SK-N-SH (cell line): ENCODE data around the gene KCND1. TPM values are rescaled to one million over a fixed set of nuclear protein-coding genes. Genes with fewer than 3 reads are reported as not detected.

Experiments
- CTCF ChIA-PET: fragments of 300-600, 350-600 bp; formaldehyde crosslinking; extraction: SDS; loops from one replicate; lab custom pipeline; 2021; lab: Yijun Ruan, JAX
- POLR2A ChIA-PET: fragments of 350-600 bp; sonication (Branson Sonifier 250); formaldehyde crosslinking; extraction: SDS; loops from one replicate; lab custom pipeline; 2020; ENCODE audit warnings: antibody characterized with exemption, inconsistent platforms; lab: Yijun Ruan, JAX
- DNase-seq: peaks from one replicate; pipeline ENCODE4 v3.0.0; 2012
- H2AFZ ChIP-seq: fragments of 200-600 bp; sonication (generic); 2 replicates; pipeline ENCODE4 v1.8.1; 2016; ENCODE audit warnings: antibody characterized with exemption, mild to moderate bottlenecking, low read depth
- H3F3A ChIP-seq: fragments of 200-600 bp; sonication (generic); replicated peaks from 2 replicates; pipeline ENCODE3; 2016; ENCODE audit warnings: antibody characterized with exemption, mild to moderate bottlenecking; ENCODE audit not compliant: insufficient read depth
- H3K27ac ChIP-seq, 2 experiments: fragments of 200-500 bp in 1 of 2; fragments of 200-600 bp in 1 of 2; sonication (Bioruptor generic) in 1 of 2; sonication (generic), shearing (Covaris generic) in 1 of 2; 2 replicates each; pipeline versions ENCODE4 v1.5.1 to v1.6.1; 2014 to 2016; ENCODE audit warnings: low read depth in 2 of 2, inconsistent platforms in 1 of 2, low read length in 1 of 2, mild to moderate bottlenecking in 1 of 2, mixed read lengths in 1 of 2
- H3K27me3 ChIP-seq: fragments of 200-600 bp; sonication (generic), shearing (Covaris generic); 2 replicates; pipeline ENCODE4 v1.6.1; 2016; ENCODE audit warnings: mixed run types; ENCODE audit not compliant: insufficient read depth
- H3K36me3 ChIP-seq, 2 experiments: fragments of 200-500 bp in 1 of 2; fragments of 200-600 bp in 1 of 2; sonication (Bioruptor generic) in 1 of 2; sonication (generic) in 1 of 2; replicated peaks in 1 of 2; 2 replicates each; pipeline versions ENCODE3 to v1.5.1; 2014 to 2016; ENCODE audit warnings: low read length in 1 of 2, mild to moderate bottlenecking in 1 of 2; ENCODE audit not compliant: insufficient read depth in 2 of 2, control insufficient read depth in 1 of 2
- H3K4me1 ChIP-seq, 2 experiments: fragments of 200-500 bp in 1 of 2; fragments of 200-600 bp in 1 of 2; sonication (Bioruptor generic) in 1 of 2; sonication (generic), shearing (Covaris generic) in 1 of 2; 2 replicates each; pipeline versions ENCODE4 v1.5.1 to v1.6.1; 2014 to 2016; ENCODE audit warnings: low read depth in 1 of 2, low read length in 1 of 2, mixed run types in 1 of 2; ENCODE audit not compliant: insufficient read depth in 2 of 2, control insufficient read depth in 1 of 2
- H3K4me2 ChIP-seq: fragments of 200-600 bp; sonication (generic), shearing (Covaris generic); 2 replicates; pipeline ENCODE4 v1.6.1; 2017; ENCODE audit warnings: mixed run types
- H3K4me3 ChIP-seq, 2 experiments: fragments of 200-500 bp in 1 of 2; fragments of 200-600 bp in 1 of 2; sonication (Bioruptor generic) in 1 of 2; sonication (generic), shearing (Covaris generic) in 1 of 2; 2 replicates each; pipeline versions ENCODE4 v1.5.1 to v1.8.1; 2014 to 2016; ENCODE audit warnings: low read depth in 2 of 2, inconsistent platforms in 1 of 2, low read length in 1 of 2, mild to moderate bottlenecking in 1 of 2, mixed read lengths in 1 of 2, moderate library complexity in 1 of 2
- H3K79me2 ChIP-seq: fragments of 200-600 bp; sonication (generic); 2 replicates; pipeline ENCODE4 v1.8.1; 2017; ENCODE audit warnings: mild to moderate bottlenecking; ENCODE audit not compliant: insufficient read depth
- H3K9ac ChIP-seq: fragments of 200-600 bp; sonication (generic); 2 replicates; pipeline ENCODE4 v1.6.1; 2017; ENCODE audit warnings: mixed run types
- H3K9me2 ChIP-seq: fragments of 200-600 bp; sonication (generic); 2 replicates; pipeline ENCODE4 v1.6.1; 2017; ENCODE audit warnings: mixed run types
- H3K9me3 ChIP-seq: fragments of 200-600 bp; sonication (generic); 2 replicates; pipeline ENCODE4 v1.6.1; 2017; ENCODE audit warnings: mixed run types, mild to moderate bottlenecking, moderate library complexity
- H4K20me1 ChIP-seq: fragments of 200-600 bp; sonication (generic); 2 replicates; pipeline ENCODE4 v1.6.1; 2017; ENCODE audit warnings: mild to moderate bottlenecking, mixed run types; ENCODE audit not compliant: insufficient read depth
- CHD2 ChIP-seq: fragments of 150-350 bp; IDR thresholded peaks from 2 replicates; pipeline ENCODE4 v1.6.1; 2018; ENCODE audit warnings: low read length; ENCODE audit not compliant: partially characterized antibody
- CTCF ChIP-seq: fragments of 200-600 bp; sonication (generic); IDR thresholded peaks from 2 replicates; pipeline ENCODE4 v1.6.1; 2017; ENCODE audit warnings: antibody characterized with exemption, mild to moderate bottlenecking, moderate library complexity
- ELF1 ChIP-seq: IDR thresholded peaks from 2 replicates; pipeline ENCODE4 v1.4.0; 2012
- EP300 ChIP-seq, 2 experiments: IDR thresholded peaks; 2 replicates each; pipeline versions ENCODE4 v1.4.0 to v1.6.1; 2012; ENCODE audit warnings: borderline replicate concordance in 1 of 2, low read depth in 1 of 2, low read length in 1 of 2
- FOSL2 ChIP-seq: IDR thresholded peaks from 2 replicates; pipeline ENCODE4 v1.4.0; 2012; ENCODE audit warnings: low read depth, mild to moderate bottlenecking, moderate library complexity, borderline replicate concordance
- FOXM1 ChIP-seq: IDR thresholded peaks from 2 replicates; pipeline ENCODE4 v1.4.0; 2012; ENCODE audit warnings: low read depth, mild to moderate bottlenecking
- GATA2 ChIP-seq: sonication (generic); formaldehyde crosslinking; IDR thresholded peaks from 2 replicates; pipeline ENCODE4 v1.5.0; 2020; ENCODE audit warnings: mild to moderate bottlenecking, missing genetic modification reagents
- IRF3 ChIP-seq: fragments of 150-350 bp; IDR thresholded peaks from 2 replicates; pipeline ENCODE4 v1.6.1; 2016; ENCODE audit warnings: mild to moderate bottlenecking, low read depth, low read length
- JUND ChIP-seq: IDR thresholded peaks from 2 replicates; pipeline ENCODE4 v1.4.0; 2012
- MAX ChIP-seq: IDR thresholded peaks from 2 replicates; pipeline ENCODE4 v1.4.0; 2012; ENCODE audit warnings: low read depth
- MEF2A ChIP-seq: IDR thresholded peaks from 2 replicates; pipeline ENCODE4 v1.4.0; 2012; ENCODE audit warnings: low read depth, borderline replicate concordance
- NRF1 ChIP-seq: IDR thresholded peaks from 2 replicates; pipeline ENCODE4 v1.6.1; 2012; ENCODE audit warnings: low read depth, mild to moderate bottlenecking, low read length
- PBX3 ChIP-seq: IDR thresholded peaks from 2 replicates; pipeline ENCODE4; 2012
- POLR2AphosphoS5 ChIP-seq: IDR thresholded peaks from 2 replicates; pipeline ENCODE4 v1.6.1; 2012; ENCODE audit warnings: low read depth, low read length
- SIN3A ChIP-seq: IDR thresholded peaks from 2 replicates; pipeline ENCODE4 v1.6.1; 2012; ENCODE audit warnings: low read depth, mild to moderate bottlenecking, low read length, moderate library complexity, borderline replicate concordance
- SMC3 ChIP-seq: IDR thresholded peaks from 2 replicates; pipeline ENCODE4 v1.6.1; 2012; ENCODE audit warnings: low read depth, low read length, improper control_type of control experiment
- TCF12 ChIP-seq: IDR thresholded peaks from 2 replicates; pipeline ENCODE4 v1.4.0; 2012
- TEAD4 ChIP-seq: IDR thresholded peaks from 2 replicates; pipeline ENCODE4 v1.4.0; 2012; ENCODE audit warnings: mild to moderate bottlenecking, borderline replicate concordance; ENCODE audit not compliant: insufficient read depth
- USF2 ChIP-seq: fragments of 150-350 bp; IDR thresholded peaks from 2 replicates; pipeline ENCODE4 v1.6.1; 2017; ENCODE audit warnings: antibody characterized with exemption, low read length, low read depth, borderline replicate concordance
- YY1 ChIP-seq: IDR thresholded peaks from 2 replicates; pipeline ENCODE4 v1.4.0; 2012; ENCODE audit warnings: low read depth, mild to moderate bottlenecking
- WGBS: methylation state at CpG from one replicate; pipeline ENCODE4 v1.1.6; 2017; ENCODE audit warnings: low lambda C conversion rate; 5-methylcytosine and 5-hydroxymethylcytosine counted together
- polyA plus RNA-seq, 3 experiments: library from polyadenylated mRNA; depleted of rRNA; stranded (reverse); fragments of >200 nt; gene quantifications; 2 replicates each; pipeline ENCODE4 v1.2.3, GENCODE V29; 2012

The KCND1 gene
- polyA plus RNA-seq, 1 of the 3 experiments (the other 2 are of a cell fraction), result 1.2 TPM

GRCh38 chrX:48997865-48998264, 26.2 kb upstream of the KCND1 start:
- Histone ChIP-seq H3F3A (no peaks in the 10 kb centered on the region), H3K9me2 (no peaks in the 10 kb centered on the region), H3K27ac (no peak overlapping the region), H3K4me2 (no peak overlapping the region), H3K79me2 (peaks cover 17% of the 10 kb centered on the region; the same call in 1 of the 2 replicates), H3K36me3 (peaks cover 31% of the 10 kb centered on the region in 2 experiments), H3K9ac (no peak overlapping the region), H4K20me1 (no peaks in the 10 kb centered on the region), H3K9me3 (no peaks in the 10 kb centered on the region), H3K27me3 (no peaks in the 10 kb centered on the region), H3K4me1 (peaks cover 0 to 8% of the 10 kb centered on the region in 2 experiments; a peak in 2 of 4 replicates)
- WGBS, result 92% methylated on average over 1 of the region's 1 CpG
- no peak for DNase-seq
- CTCF ChIA-PET, result interaction anchor here (1.2 kb wide), 1 partner anchor 18 kb away, joined by 3 read pairs; no protein-coding TSS in a partner anchor
- TF ChIP-seq CHD2 (no peak), ELF1 (no peak), PBX3 (no peak), SIN3A (no peak), EP300 (IDR thresholded peaks at IDR 0.05; ENCODE audit: borderline replicate concordance in 1 of 2, low read depth in 1 of 2, low read length in 1 of 2) (no peak), JUND (no peak), FOSL2 (no peak), TCF12 (no peak), MAX (no peak), IRF3 (no peak), TEAD4 (no peak), NRF1 (no peak), GATA2 (CRISPR knock-in tag) (no peak)
- TF ChIP-seq, all 33 proteins: peak for 0
- Histone ChIP-seq H3K4me3 (no peak overlapping the region), H2AFZ (no peak overlapping the region)
- POLR2A ChIA-PET, result no interaction called here

GRCh38 chrX:48997455-48997854, 25.8 kb upstream of the KCND1 start:
- 93% methylated on average over 3 of the region's 3 CpGs for WGBS
- Histone ChIP-seq H3F3A (no peaks in the 10 kb centered on the region), H3K27ac (no peak overlapping the region), H3K4me1 (peaks cover 0 to 8% of the 10 kb centered on the region in 2 experiments; a peak in 1 of 4 replicates), H4K20me1 (no peaks in the 10 kb centered on the region), H3K9me2 (no peaks in the 10 kb centered on the region), H3K4me3 (no peak overlapping the region), H3K4me2 (no peak overlapping the region), H3K79me2 (peaks cover 17% of the 10 kb centered on the region; the same call in 1 of the 2 replicates), H3K9me3 (no peaks in the 10 kb centered on the region), H3K9ac (no peak overlapping the region), H2AFZ (no peak overlapping the region), H3K36me3 (peaks cover 31% of the 10 kb centered on the region in 2 experiments), H3K27me3 (no peaks in the 10 kb centered on the region)
- no peak for TF ChIP-seq MEF2A
- TF ChIP-seq ELF1, result no peak
- no peak for TF ChIP-seq CTCF
- no peak for TF ChIP-seq IRF3
- no peak for TF ChIP-seq TEAD4
- TF ChIP-seq USF2, result no peak
- no peak for TF ChIP-seq YY1
- TF ChIP-seq PBX3, result no peak
- TF ChIP-seq CHD2, result no peak
- TF ChIP-seq TCF12, result no peak
- TF ChIP-seq FOXM1, result no peak
- TF ChIP-seq POLR2AphosphoS5, result no peak
- TF ChIP-seq SMC3, result no peak
- no peak for TF ChIP-seq EP300 (IDR thresholded peaks at IDR 0.05; ENCODE audit: borderline replicate concordance in 1 of 2, low read depth in 1 of 2, low read length in 1 of 2)
- ChIA-PET POLR2A (no interaction called here), CTCF (interaction anchor here (1.2 kb wide), 1 partner anchor 18 kb away, joined by 3 read pairs; no protein-coding TSS in a partner anchor)
- no peak for DNase-seq
